H1 (cell line): ENCODE measurements around the gene COL6A2. TPM values are rescaled to one million over a fixed set of nuclear protein-coding genes. Genes with fewer than 3 reads are reported as not detected.
A peak's percentile ranks its signal among the peaks of the same experiment; 100 is the strongest.

Source experiments
- CTCF ChIA-PET: fragments of 300-600 bp; sonication (Branson Sonifier 250); formaldehyde crosslinking; loops from one replicate; lab custom pipeline; 2021; ENCODE audit not compliant: partially characterized antibody; lab: Charles Lee
- POLR2A ChIA-PET: fragments of 300-600 bp; sonication (Branson Sonifier 250); formaldehyde crosslinking; loops from one replicate; lab custom pipeline; 2021; ENCODE audit warnings: inconsistent platforms; ENCODE audit not compliant: partially characterized antibody; lab: Charles Lee
- DNase-seq, 2 experiments: peaks; one replicate each; pipeline versions ENCODE4 v3.0.0 to v3.0.0-alpha.2; 2010 to 2022; ENCODE audit warnings: low spot score in 2 of 2, low read depth in 1 of 2, mixed read lengths in 1 of 2
- FAIRE-seq: peaks from 2 replicates; lab custom pipeline; 2011; peaks lifted over from hg19 to GRCh38; lab: Jason Lieb, UNC
- H2AFZ ChIP-seq: 2 replicates; pipeline ENCODE4 v1.8.1; 2012; ENCODE audit warnings: low read length, inconsistent platforms
- H2AK5ac ChIP-seq: 2 replicates; pipeline ENCODE4 v1.6.1; 2013; ENCODE audit warnings: low read depth, low read length
- H2BK120ac ChIP-seq: replicated peaks from 2 replicates; pipeline ENCODE3; 2013; ENCODE audit warnings: low read depth, low read length, inconsistent platforms
- H2BK12ac ChIP-seq: 2 replicates; pipeline ENCODE4 v1.6.1; 2013; ENCODE audit warnings: low read depth, low read length
- H2BK15ac ChIP-seq: 2 replicates; pipeline ENCODE4 v1.6.1; 2013; ENCODE audit warnings: low read length
- H2BK20ac ChIP-seq: 2 replicates; pipeline ENCODE4 v1.6.1; 2013; ENCODE audit warnings: low read length
- H2BK5ac ChIP-seq: 2 replicates; pipeline ENCODE4 v1.6.1; 2013; ENCODE audit warnings: low read depth, low read length
- H3K14ac ChIP-seq: 2 replicates; pipeline ENCODE4 v1.6.1; 2013; ENCODE audit warnings: inconsistent platforms; ENCODE audit not compliant: insufficient read length
- H3K18ac ChIP-seq: 2 replicates; pipeline ENCODE4 v1.6.1; 2013; ENCODE audit warnings: low read length; ENCODE audit errors: extremely low read depth
- H3K23ac ChIP-seq: 2 replicates; pipeline ENCODE4 v1.6.1; 2013; ENCODE audit warnings: inconsistent platforms; ENCODE audit not compliant: insufficient read length
- H3K23me2 ChIP-seq: 2 replicates; pipeline ENCODE4 v1.6.1; 2013; ENCODE audit warnings: low read depth, low read length
- H3K27ac ChIP-seq: 2 replicates; pipeline ENCODE4 v1.6.1; 2011; ENCODE audit warnings: low read depth, low read length, inconsistent platforms
- H3K27me3 ChIP-seq, 4 experiments: replicated peaks in 1 of 4; 1 replicate in 1 of 4; 2 replicates in 3 of 4; pipeline versions ENCODE4 v1.6.1 to v1.8.1; 2011 to 2013; ENCODE audit warnings: low read length in 3 of 4, mild to moderate bottlenecking in 3 of 4, inconsistent platforms in 2 of 4, mixed read lengths in 2 of 4, moderate library complexity in 1 of 4; ENCODE audit not compliant: control insufficient read depth in 3 of 4, insufficient read depth in 3 of 4; ENCODE audit errors: extremely low read depth in 1 of 4
- H3K36me3 ChIP-seq, 4 experiments: 2 replicates each; pipeline versions ENCODE4 v1.6.1 to v1.8.1; 2011 to 2013; ENCODE audit warnings: mild to moderate bottlenecking in 4 of 4, low read length in 3 of 4, moderate library complexity in 2 of 4, control low read depth in 1 of 4, inconsistent platforms in 1 of 4; ENCODE audit not compliant: insufficient read depth in 4 of 4, control insufficient read depth in 2 of 4
- H3K4ac ChIP-seq: replicated peaks from 2 replicates; pipeline ENCODE3; 2013; ENCODE audit warnings: low read length, low read depth, mixed read lengths, inconsistent platforms; ENCODE audit not compliant: insufficient read length
- H3K4me1 ChIP-seq, 4 experiments: replicated peaks in 1 of 4; 1 replicate in 1 of 4; 2 replicates in 3 of 4; pipeline versions ENCODE4 v1.6.1 to v1.8.1; 2011 to 2013; ENCODE audit warnings: low read length in 3 of 4, inconsistent platforms in 2 of 4, mixed read lengths in 1 of 4; ENCODE audit not compliant: insufficient read depth in 4 of 4, control insufficient read depth in 3 of 4
- H3K4me2 ChIP-seq, 2 experiments: 2 replicates each; pipeline versions ENCODE4 v1.6.1 to v1.8.1; 2011 to 2013; ENCODE audit warnings: low read depth in 2 of 2, low read length in 2 of 2, control low read depth in 1 of 2, inconsistent platforms in 1 of 2, mild to moderate bottlenecking in 1 of 2; ENCODE audit not compliant: insufficient read depth in 1 of 2
- H3K4me3 ChIP-seq, 4 experiments: fragments of 200-600, 300-600 bp in 1 of 4; sonication (generic), shearing (Covaris generic), sonication (Bioruptor Twin) in 1 of 4; 2 replicates each; pipeline versions ENCODE4 v1.5.1 to v1.8.1; 2011 to 2016; ENCODE audit warnings: low read length in 4 of 4, low read depth in 3 of 4, control low read depth in 2 of 4, inconsistent platforms in 2 of 4, mild to moderate bottlenecking in 2 of 4, mixed read lengths in 1 of 4, moderate library complexity in 1 of 4; ENCODE audit not compliant: insufficient read depth in 2 of 4; ENCODE audit errors: extremely low read depth in 1 of 4
- H3K56ac ChIP-seq: replicated peaks from 2 replicates; pipeline ENCODE3; 2013; ENCODE audit warnings: low read depth, mild to moderate bottlenecking, mixed read lengths, low read length, inconsistent platforms; ENCODE audit not compliant: insufficient read length
- H3K79me1 ChIP-seq: 2 replicates; pipeline ENCODE4 v1.6.1; 2013; ENCODE audit warnings: low read depth, low read length, control low read depth
- H3K79me2 ChIP-seq, 2 experiments: 2 replicates each; pipeline versions ENCODE4 v1.6.1 to v1.8.1; 2012 to 2013; ENCODE audit warnings: low read length in 2 of 2, mild to moderate bottlenecking in 2 of 2, inconsistent platforms in 1 of 2; ENCODE audit not compliant: insufficient read depth in 2 of 2, control insufficient read depth in 1 of 2
- H3K9ac ChIP-seq, 4 experiments: replicated peaks in 1 of 4; 1 replicate in 1 of 4; 2 replicates in 3 of 4; pipeline versions ENCODE4 v1.6.1 to v1.8.1; 2011 to 2013; ENCODE audit warnings: low read depth in 3 of 4, low read length in 3 of 4, control low read depth in 2 of 4, mild to moderate bottlenecking in 2 of 4, moderate library complexity in 2 of 4, inconsistent platforms in 1 of 4; ENCODE audit errors: extremely low read depth in 1 of 4
- H3K9me3 ChIP-seq, 2 experiments: 2 replicates each; pipeline versions ENCODE4 v1.6.1 to v1.8.1; 2012 to 2013; ENCODE audit warnings: mild to moderate bottlenecking in 2 of 2, moderate library complexity in 2 of 2, control low read depth in 1 of 2, inconsistent platforms in 1 of 2, low read depth in 1 of 2, low read length in 1 of 2, mixed read lengths in 1 of 2; ENCODE audit not compliant: insufficient read depth in 2 of 2
- H4K20me1 ChIP-seq, 2 experiments: replicated peaks in 1 of 2; 2 replicates each; pipeline versions ENCODE3 to v1.8.1; 2011 to 2013; ENCODE audit warnings: inconsistent platforms in 2 of 2, low read length in 2 of 2, mild to moderate bottlenecking in 1 of 2; ENCODE audit not compliant: insufficient read depth in 2 of 2, control insufficient read depth in 1 of 2
- H4K5ac ChIP-seq: 2 replicates; pipeline ENCODE4 v1.6.1; 2013; ENCODE audit warnings: low read length, low read depth, mixed read lengths, inconsistent platforms; ENCODE audit not compliant: insufficient read length
- H4K8ac ChIP-seq: 2 replicates; pipeline ENCODE4 v1.8.0; 2013; ENCODE audit warnings: mild to moderate bottlenecking, moderate library complexity, low read length, inconsistent platforms; ENCODE audit not compliant: insufficient read depth; ENCODE audit errors: extremely low read depth
- H4K91ac ChIP-seq: replicated peaks from 2 replicates; pipeline ENCODE3; 2013; ENCODE audit warnings: low read length, mixed read lengths, inconsistent platforms; ENCODE audit not compliant: insufficient read length
- CEBPB ChIP-seq: IDR thresholded peaks from 2 replicates; pipeline ENCODE4 v1.6.1; 2012; ENCODE audit warnings: low read depth, low read length
- CREB1 ChIP-seq: IDR thresholded peaks from 2 replicates; pipeline ENCODE4 v1.6.1; 2012; ENCODE audit warnings: inconsistent platforms
- HDAC2 ChIP-seq, 2 experiments: fragments of 300-600 bp in 1 of 2; sonication (generic) in 1 of 2; IDR thresholded peaks; 2 replicates each; pipeline ENCODE4 v1.6.1; 2011 to 2012; ENCODE audit warnings: low read depth in 2 of 2, low read length in 2 of 2, mild to moderate bottlenecking in 2 of 2, moderate library complexity in 2 of 2, borderline replicate concordance in 1 of 2, inconsistent platforms in 1 of 2
- HDAC6 ChIP-seq: IDR thresholded peaks from one replicate; pipeline ENCODE4 v1.7.1; 2012; ENCODE audit warnings: low read depth, mild to moderate bottlenecking, inconsistent platforms, low read length, moderate library complexity
- KDM5A ChIP-seq: fragments of 200-600 bp; IDR thresholded peaks from 2 replicates; pipeline ENCODE4 v1.7.1; 2012; ENCODE audit warnings: mild to moderate bottlenecking, low read length, inconsistent platforms, mixed read lengths
- MAX ChIP-seq: IDR thresholded peaks from 2 replicates; pipeline ENCODE4 v1.6.1; 2012; ENCODE audit warnings: inconsistent platforms
- NANOG ChIP-seq: IDR thresholded peaks from 2 replicates; pipeline ENCODE4 v1.6.1; 2011; ENCODE audit warnings: low read length, low read depth, mild to moderate bottlenecking, inconsistent platforms; ENCODE audit not compliant: insufficient read depth, poor library complexity, severe bottlenecking
- NRF1 ChIP-seq: IDR thresholded peaks from 2 replicates; pipeline ENCODE4 v1.6.1; 2011; ENCODE audit warnings: mild to moderate bottlenecking, low read depth, low read length, improper control_type of control experiment
- WGBS, 2 experiments: shearing (Covaris generic) in 1 of 2; methylation state at CpG; one replicate each; pipeline versions ENCODE4 v1.1.6 to v1.1.7; 2013 to 2015; ENCODE audit warnings: low lambda C conversion rate in 2 of 2, mixed read lengths in 2 of 2, inconsistent platforms in 1 of 2, low coverage in 1 of 2, missing lambda C conversion rate in 1 of 2; ENCODE audit not compliant: insufficient replicate concordance in 2 of 2, insufficient coverage in 1 of 2, insufficient read length in 1 of 2; ENCODE audit errors: extremely low coverage in 1 of 2, missing lambda C conversion rate in 1 of 2; 5-methylcytosine and 5-hydroxymethylcytosine counted together
- polyA plus RNA-seq, 7 experiments: library from polyadenylated mRNA; depleted of rRNA in 3 of 7; stranded (reverse) in 5 of 7; unstranded in 2 of 7; fragments of >200 nt in 5 of 7; fragments of 200-250 nt in 2 of 7; gene quantifications; 1 replicate in 5 of 7; 2 replicates in 1 of 7; 4 replicates in 1 of 7; pipeline versions ENCODE4 v1.2.1 to v1.2.3, GENCODE V29; 2011 to 2013; ENCODE audit warnings: missing spikeins in 2 of 7, mixed read lengths in 2 of 7
- total RNA-seq: library from RNA; stranded (reverse); fragmentation: NEBNext Ultra II Directional; extraction: Animal tissue kit (Norgen Biotek cat#: 25700); gene quantifications from 2 replicates; pipeline ENCODE4 v1.2.1, GENCODE V29; 2021
- TF ChIP-seq, protein P1 (sequence below): IDR thresholded peaks from 2 replicates; pipeline ENCODE4 v1.6.1; 2011; ENCODE audit warnings: low read length, improper control_type of control experiment
- TF ChIP-seq, protein P2 (sequence below): IDR thresholded peaks from 2 replicates; pipeline ENCODE4 v1.6.1; 2011; ENCODE audit warnings: low read depth, mild to moderate bottlenecking, low read length; ENCODE audit not compliant: insufficient read depth

The COL6A2 gene
- total and polyA plus RNA-seq, 2 of the 8 experiments (the other 6 are each of a cell fraction or from before 2014, with no cell fraction given): 60.1 to 62.7 TPM

- H2BK20ac ChIP-seq: no peak overlapping the region
- peak overlapping the region in 1 of 4 experiments; percentile 53; a peak in 2 of 8 replicates for H3K4me3 ChIP-seq
- no peak overlapping the region for H2BK120ac ChIP-seq
- no peak overlapping the region for H2BK15ac ChIP-seq
- H3K23me2 ChIP-seq: no peaks in the 10 kb centered on the region; the same call in 1 of the 2 replicates
- H3K9ac ChIP-seq: no peak overlapping the region
- H3K79me2 ChIP-seq: no peaks in the 10 kb centered on the region
- FAIRE-seq (no peak), DNase-seq (no peak)
- peaks cover 0 to 10% (median under 1%) of the 10 kb centered on the region in 4 experiments; a peak in 3 of 7 replicates for H3K4me1 ChIP-seq
- H3K4ac ChIP-seq: no peak overlapping the region
- H4K8ac ChIP-seq: no peak overlapping the region
- no peaks in the 10 kb centered on the region for H3K79me1 ChIP-seq
- H3K27me3 ChIP-seq: peaks cover 0 to 24% (median 8%) of the 10 kb centered on the region in 4 experiments; a peak in 4 of 7 replicates
- WGBS, 2 experiments: 87% methylated on average over 15 of the region's 15 CpGs; no CpG with 5 or more reads in 1 of the 2 experiments
- H3K9me3 ChIP-seq: peaks cover 0 to 2% of the 10 kb centered on the region in 2 experiments; a peak in 1 of 4 replicates
- 0 out of 2 replicates have a peak overlapping the region, but pooled peaks have one; percentile 75 for H2AK5ac ChIP-seq
- H3K4me2 ChIP-seq: peak overlapping the region; percentile 57 to 78; a peak in 2 of 4 replicates
- no peak overlapping the region for H2BK5ac ChIP-seq
- H4K20me1 ChIP-seq: no peaks in the 10 kb centered on the region
- no peak overlapping the region for H4K5ac ChIP-seq
- no peak overlapping the region for H3K56ac ChIP-seq
- no peak overlapping the region for H2AFZ ChIP-seq
- ChIA-PET POLR2A (interaction anchor here (1.6 kb wide), 1 partner anchor 11 kb away, joined by 4 read pairs; no protein-coding TSS in a partner anchor), CTCF (interaction anchor here (1.4 to 1.5 kb wide), 2 partner anchors 10 to 11 kb away, joined by 4 to 7 read pairs; no protein-coding TSS in a partner anchor)
- no peaks in the 10 kb centered on the region for H3K36me3 ChIP-seq
- H3K27ac ChIP-seq: no peak overlapping the region
- TF ChIP-seq NRF1 (no peak), HDAC2 (IDR thresholded peaks at IDR 0.05; ENCODE audit: borderline replicate concordance in 1 of 2, low read depth in 2 of 2, low read length in 2 of 2) (no peak), HDAC6 (no peak), MAX (no peak), NANOG (no peak), CEBPB (no peak), KDM5A (no peak), CREB1 (no peak)
- TF ChIP-seq, protein P1, sequence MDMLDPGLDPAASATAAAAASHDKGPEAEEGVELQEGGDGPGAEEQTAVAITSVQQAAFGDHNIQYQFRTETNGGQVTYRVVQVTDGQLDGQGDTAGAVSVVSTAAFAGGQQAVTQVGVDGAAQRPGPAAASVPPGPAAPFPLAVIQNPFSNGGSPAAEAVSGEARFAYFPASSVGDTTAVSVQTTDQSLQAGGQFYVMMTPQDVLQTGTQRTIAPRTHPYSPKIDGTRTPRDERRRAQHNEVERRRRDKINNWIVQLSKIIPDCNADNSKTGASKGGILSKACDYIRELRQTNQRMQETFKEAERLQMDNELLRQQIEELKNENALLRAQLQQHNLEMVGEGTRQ: no peak
- TF ChIP-seq, protein P2, sequence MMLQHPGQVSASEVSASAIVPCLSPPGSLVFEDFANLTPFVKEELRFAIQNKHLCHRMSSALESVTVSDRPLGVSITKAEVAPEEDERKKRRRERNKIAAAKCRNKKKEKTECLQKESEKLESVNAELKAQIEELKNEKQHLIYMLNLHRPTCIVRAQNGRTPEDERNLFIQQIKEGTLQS: no peak
- no peak overlapping the region for H2BK12ac ChIP-seq
- no peak overlapping the region for H3K18ac ChIP-seq
- no peak overlapping the region for H4K91ac ChIP-seq
- H3K14ac ChIP-seq: no peak overlapping the region
- no peak overlapping the region for H3K23ac ChIP-seq
These were observed 41.8 kb downstream of the COL6A2 start for GRCh38 chr21:46139686-46140085.
